SK-N-SH (cell line): ENCODE measurements around the gene RIOK1. TPM values are rescaled to one million over a fixed set of nuclear protein-coding genes. Genes with fewer than 3 reads are reported as not detected.

Experiments used
- CTCF ChIA-PET: fragments of 300-600, 350-600 bp; formaldehyde crosslinking; extraction: SDS; loops from one replicate; lab custom pipeline; 2021; lab: Yijun Ruan, JAX
- POLR2A ChIA-PET: fragments of 350-600 bp; sonication (Branson Sonifier 250); formaldehyde crosslinking; extraction: SDS; loops from one replicate; lab custom pipeline; 2020; ENCODE audit warnings: antibody characterized with exemption, inconsistent platforms; lab: Yijun Ruan, JAX
- DNase-seq: peaks from one replicate; pipeline ENCODE4 v3.0.0; 2012
- H2AFZ ChIP-seq: fragments of 200-600 bp; sonication (generic); 2 replicates; pipeline ENCODE4 v1.8.1; 2016; ENCODE audit warnings: antibody characterized with exemption, mild to moderate bottlenecking, low read depth
- H3F3A ChIP-seq: fragments of 200-600 bp; sonication (generic); replicated peaks from 2 replicates; pipeline ENCODE3; 2016; ENCODE audit warnings: antibody characterized with exemption, mild to moderate bottlenecking; ENCODE audit not compliant: insufficient read depth
- H3K27ac ChIP-seq, 2 experiments: fragments of 200-500 bp in 1 of 2; fragments of 200-600 bp in 1 of 2; sonication (Bioruptor generic) in 1 of 2; sonication (generic), shearing (Covaris generic) in 1 of 2; 2 replicates each; pipeline versions ENCODE4 v1.5.1 to v1.6.1; 2014 to 2016; ENCODE audit warnings: low read depth in 2 of 2, inconsistent platforms in 1 of 2, low read length in 1 of 2, mild to moderate bottlenecking in 1 of 2, mixed read lengths in 1 of 2
- H3K27me3 ChIP-seq: fragments of 200-600 bp; sonication (generic), shearing (Covaris generic); 2 replicates; pipeline ENCODE4 v1.6.1; 2016; ENCODE audit warnings: mixed run types; ENCODE audit not compliant: insufficient read depth
- H3K36me3 ChIP-seq, 2 experiments: fragments of 200-500 bp in 1 of 2; fragments of 200-600 bp in 1 of 2; sonication (Bioruptor generic) in 1 of 2; sonication (generic) in 1 of 2; replicated peaks in 1 of 2; 2 replicates each; pipeline versions ENCODE3 to v1.5.1; 2014 to 2016; ENCODE audit warnings: low read length in 1 of 2, mild to moderate bottlenecking in 1 of 2; ENCODE audit not compliant: insufficient read depth in 2 of 2, control insufficient read depth in 1 of 2
- H3K4me1 ChIP-seq, 2 experiments: fragments of 200-500 bp in 1 of 2; fragments of 200-600 bp in 1 of 2; sonication (Bioruptor generic) in 1 of 2; sonication (generic), shearing (Covaris generic) in 1 of 2; 2 replicates each; pipeline versions ENCODE4 v1.5.1 to v1.6.1; 2014 to 2016; ENCODE audit warnings: low read depth in 1 of 2, low read length in 1 of 2, mixed run types in 1 of 2; ENCODE audit not compliant: insufficient read depth in 2 of 2, control insufficient read depth in 1 of 2
- H3K4me2 ChIP-seq: fragments of 200-600 bp; sonication (generic), shearing (Covaris generic); 2 replicates; pipeline ENCODE4 v1.6.1; 2017; ENCODE audit warnings: mixed run types
- H3K4me3 ChIP-seq, 2 experiments: fragments of 200-500 bp in 1 of 2; fragments of 200-600 bp in 1 of 2; sonication (Bioruptor generic) in 1 of 2; sonication (generic), shearing (Covaris generic) in 1 of 2; 2 replicates each; pipeline versions ENCODE4 v1.5.1 to v1.8.1; 2014 to 2016; ENCODE audit warnings: low read depth in 2 of 2, inconsistent platforms in 1 of 2, low read length in 1 of 2, mild to moderate bottlenecking in 1 of 2, mixed read lengths in 1 of 2, moderate library complexity in 1 of 2
- H3K79me2 ChIP-seq: fragments of 200-600 bp; sonication (generic); 2 replicates; pipeline ENCODE4 v1.8.1; 2017; ENCODE audit warnings: mild to moderate bottlenecking; ENCODE audit not compliant: insufficient read depth
- H3K9ac ChIP-seq: fragments of 200-600 bp; sonication (generic); 2 replicates; pipeline ENCODE4 v1.6.1; 2017; ENCODE audit warnings: mixed run types
- H3K9me2 ChIP-seq: fragments of 200-600 bp; sonication (generic); 2 replicates; pipeline ENCODE4 v1.6.1; 2017; ENCODE audit warnings: mixed run types
- H3K9me3 ChIP-seq: fragments of 200-600 bp; sonication (generic); 2 replicates; pipeline ENCODE4 v1.6.1; 2017; ENCODE audit warnings: mixed run types, mild to moderate bottlenecking, moderate library complexity
- H4K20me1 ChIP-seq: fragments of 200-600 bp; sonication (generic); 2 replicates; pipeline ENCODE4 v1.6.1; 2017; ENCODE audit warnings: mild to moderate bottlenecking, mixed run types; ENCODE audit not compliant: insufficient read depth
- CHD2 ChIP-seq: fragments of 150-350 bp; IDR thresholded peaks from 2 replicates; pipeline ENCODE4 v1.6.1; 2018; ENCODE audit warnings: low read length; ENCODE audit not compliant: partially characterized antibody
- CTCF ChIP-seq: fragments of 200-600 bp; sonication (generic); IDR thresholded peaks from 2 replicates; pipeline ENCODE4 v1.6.1; 2017; ENCODE audit warnings: antibody characterized with exemption, mild to moderate bottlenecking, moderate library complexity
- FOSL2 ChIP-seq: IDR thresholded peaks from 2 replicates; pipeline ENCODE4 v1.4.0; 2012; ENCODE audit warnings: low read depth, mild to moderate bottlenecking, moderate library complexity, borderline replicate concordance
- GATA2 ChIP-seq: sonication (generic); formaldehyde crosslinking; IDR thresholded peaks from 2 replicates; pipeline ENCODE4 v1.5.0; 2020; ENCODE audit warnings: mild to moderate bottlenecking, missing genetic modification reagents
- MAX ChIP-seq: IDR thresholded peaks from 2 replicates; pipeline ENCODE4 v1.4.0; 2012; ENCODE audit warnings: low read depth
- MEF2A ChIP-seq: IDR thresholded peaks from 2 replicates; pipeline ENCODE4 v1.4.0; 2012; ENCODE audit warnings: low read depth, borderline replicate concordance
- MXI1 ChIP-seq: IDR thresholded peaks from 2 replicates; pipeline ENCODE4 v1.6.1; 2012; ENCODE audit warnings: mild to moderate bottlenecking, low read depth, low read length, improper control_type of control experiment
- POLR2AphosphoS5 ChIP-seq: IDR thresholded peaks from 2 replicates; pipeline ENCODE4 v1.6.1; 2012; ENCODE audit warnings: low read depth, low read length
- RAD21 ChIP-seq: IDR thresholded peaks from 2 replicates; pipeline ENCODE4 v1.6.1; 2012; ENCODE audit warnings: mild to moderate bottlenecking, low read length
- SIN3A ChIP-seq: IDR thresholded peaks from 2 replicates; pipeline ENCODE4 v1.6.1; 2012; ENCODE audit warnings: low read depth, mild to moderate bottlenecking, low read length, moderate library complexity, borderline replicate concordance
- SMC3 ChIP-seq: IDR thresholded peaks from 2 replicates; pipeline ENCODE4 v1.6.1; 2012; ENCODE audit warnings: low read depth, low read length, improper control_type of control experiment
- TCF12 ChIP-seq: IDR thresholded peaks from 2 replicates; pipeline ENCODE4 v1.4.0; 2012
- TEAD4 ChIP-seq: IDR thresholded peaks from 2 replicates; pipeline ENCODE4 v1.4.0; 2012; ENCODE audit warnings: mild to moderate bottlenecking, borderline replicate concordance; ENCODE audit not compliant: insufficient read depth
- WGBS: methylation state at CpG from one replicate; pipeline ENCODE4 v1.1.6; 2017; ENCODE audit warnings: low lambda C conversion rate; 5-methylcytosine and 5-hydroxymethylcytosine counted together
- polyA plus RNA-seq, 3 experiments: library from polyadenylated mRNA; depleted of rRNA; stranded (reverse); fragments of >200 nt; gene quantifications; 2 replicates each; pipeline ENCODE4 v1.2.3, GENCODE V29; 2012
- TF ChIP-seq, protein P1 (sequence below): IDR thresholded peaks from 2 replicates; pipeline ENCODE4 v1.4.0; 2012; ENCODE audit warnings: low read depth, borderline replicate concordance
- TF ChIP-seq, protein P2 (sequence below): IDR thresholded peaks from 2 replicates; pipeline ENCODE4 v1.6.1; 2012; ENCODE audit warnings: mild to moderate bottlenecking, low read depth, low read length, moderate library complexity
- TF ChIP-seq, protein P3 (sequence below): IDR thresholded peaks from 2 replicates; pipeline ENCODE4 v1.4.0; 2012; ENCODE audit warnings: low read depth, borderline replicate concordance

Gene RIOK1
- polyA plus RNA-seq, 1 of the 3 experiments (the other 2 are of a cell fraction): 18.7 TPM

DNA sequence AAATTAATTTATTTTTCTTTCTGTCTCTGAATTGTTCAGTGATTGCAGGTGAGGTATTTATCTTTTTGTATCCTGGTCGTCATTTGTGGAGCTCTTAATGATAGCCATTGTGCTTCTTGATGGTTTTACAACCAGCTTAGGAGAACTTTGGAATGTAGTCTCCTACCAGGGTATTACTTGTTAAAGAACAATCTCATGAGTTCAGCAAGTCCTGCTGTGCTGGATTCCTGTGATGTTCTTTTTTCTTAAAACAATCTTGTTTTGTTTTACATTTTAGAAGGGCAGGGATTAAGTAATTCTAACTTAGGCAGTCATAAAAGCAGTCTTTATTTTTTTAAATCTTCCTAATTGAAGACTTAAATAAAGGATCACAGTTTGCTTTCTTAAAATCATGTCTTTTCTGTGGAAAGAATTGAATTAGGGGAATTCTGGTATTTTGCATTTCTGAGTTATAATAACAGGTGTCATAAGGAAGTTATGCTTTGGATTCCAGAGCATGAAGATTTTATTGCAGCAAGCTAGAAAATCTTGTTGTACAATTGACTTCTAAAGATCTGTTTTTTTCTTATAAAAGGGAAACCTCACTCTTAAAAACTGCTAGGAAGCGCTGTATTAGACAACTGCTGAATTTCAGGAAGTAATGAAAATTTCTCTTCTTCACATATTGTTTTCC lies 23.7 kb downstream of the RIOK1 start:
- POLR2A ChIA-PET: interaction anchor here (1.3 kb wide), 1 partner anchor 24 kb away, joined by 3 read pairs; the partner anchor contains the start of genes CAGE1 and RIOK1
- Histone ChIP-seq H3K9ac (no peak overlapping the region), H3K27ac (no peak overlapping the region), H3K4me2 (no peak overlapping the region), H3K36me3 (peaks cover 68 to 76% of the 10 kb centered on the region in 2 experiments), H2AFZ (no peak overlapping the region), H3F3A (no peaks in the 10 kb centered on the region), H3K9me3 (no peaks in the 10 kb centered on the region), H3K27me3 (no peaks in the 10 kb centered on the region), H3K79me2 (no peaks in the 10 kb centered on the region), H4K20me1 (no peaks in the 10 kb centered on the region), H3K9me2 (no peaks in the 10 kb centered on the region), H3K4me1 (peaks cover 0 to 2% of the 10 kb centered on the region in 2 experiments; a peak in 1 of 4 replicates), H3K4me3 (no peak overlapping the region)
- DNase-seq: no peak
- CTCF ChIA-PET: interaction anchor here (1.0 kb wide), 1 partner anchor 133 kb away, joined by 3 read pairs; no protein-coding TSS in a partner anchor
- TF ChIP-seq TCF12 (no peak), POLR2AphosphoS5 (no peak), TEAD4 (no peak), GATA2 (CRISPR knock-in tag) (no peak), MAX (no peak)
- TF ChIP-seq, protein P1, sequence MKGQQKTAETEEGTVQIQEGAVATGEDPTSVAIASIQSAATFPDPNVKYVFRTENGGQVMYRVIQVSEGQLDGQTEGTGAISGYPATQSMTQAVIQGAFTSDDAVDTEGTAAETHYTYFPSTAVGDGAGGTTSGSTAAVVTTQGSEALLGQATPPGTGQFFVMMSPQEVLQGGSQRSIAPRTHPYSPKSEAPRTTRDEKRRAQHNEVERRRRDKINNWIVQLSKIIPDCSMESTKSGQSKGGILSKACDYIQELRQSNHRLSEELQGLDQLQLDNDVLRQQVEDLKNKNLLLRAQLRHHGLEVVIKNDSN: no peak
- TF ChIP-seq, protein P2, sequence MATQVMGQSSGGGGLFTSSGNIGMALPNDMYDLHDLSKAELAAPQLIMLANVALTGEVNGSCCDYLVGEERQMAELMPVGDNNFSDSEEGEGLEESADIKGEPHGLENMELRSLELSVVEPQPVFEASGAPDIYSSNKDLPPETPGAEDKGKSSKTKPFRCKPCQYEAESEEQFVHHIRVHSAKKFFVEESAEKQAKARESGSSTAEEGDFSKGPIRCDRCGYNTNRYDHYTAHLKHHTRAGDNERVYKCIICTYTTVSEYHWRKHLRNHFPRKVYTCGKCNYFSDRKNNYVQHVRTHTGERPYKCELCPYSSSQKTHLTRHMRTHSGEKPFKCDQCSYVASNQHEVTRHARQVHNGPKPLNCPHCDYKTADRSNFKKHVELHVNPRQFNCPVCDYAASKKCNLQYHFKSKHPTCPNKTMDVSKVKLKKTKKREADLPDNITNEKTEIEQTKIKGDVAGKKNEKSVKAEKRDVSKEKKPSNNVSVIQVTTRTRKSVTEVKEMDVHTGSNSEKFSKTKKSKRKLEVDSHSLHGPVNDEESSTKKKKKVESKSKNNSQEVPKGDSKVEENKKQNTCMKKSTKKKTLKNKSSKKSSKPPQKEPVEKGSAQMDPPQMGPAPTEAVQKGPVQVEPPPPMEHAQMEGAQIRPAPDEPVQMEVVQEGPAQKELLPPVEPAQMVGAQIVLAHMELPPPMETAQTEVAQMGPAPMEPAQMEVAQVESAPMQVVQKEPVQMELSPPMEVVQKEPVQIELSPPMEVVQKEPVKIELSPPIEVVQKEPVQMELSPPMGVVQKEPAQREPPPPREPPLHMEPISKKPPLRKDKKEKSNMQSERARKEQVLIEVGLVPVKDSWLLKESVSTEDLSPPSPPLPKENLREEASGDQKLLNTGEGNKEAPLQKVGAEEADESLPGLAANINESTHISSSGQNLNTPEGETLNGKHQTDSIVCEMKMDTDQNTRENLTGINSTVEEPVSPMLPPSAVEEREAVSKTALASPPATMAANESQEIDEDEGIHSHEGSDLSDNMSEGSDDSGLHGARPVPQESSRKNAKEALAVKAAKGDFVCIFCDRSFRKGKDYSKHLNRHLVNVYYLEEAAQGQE: no peak
- 92% methylated on average over 2 of the region's 2 CpGs for WGBS

DNA sequence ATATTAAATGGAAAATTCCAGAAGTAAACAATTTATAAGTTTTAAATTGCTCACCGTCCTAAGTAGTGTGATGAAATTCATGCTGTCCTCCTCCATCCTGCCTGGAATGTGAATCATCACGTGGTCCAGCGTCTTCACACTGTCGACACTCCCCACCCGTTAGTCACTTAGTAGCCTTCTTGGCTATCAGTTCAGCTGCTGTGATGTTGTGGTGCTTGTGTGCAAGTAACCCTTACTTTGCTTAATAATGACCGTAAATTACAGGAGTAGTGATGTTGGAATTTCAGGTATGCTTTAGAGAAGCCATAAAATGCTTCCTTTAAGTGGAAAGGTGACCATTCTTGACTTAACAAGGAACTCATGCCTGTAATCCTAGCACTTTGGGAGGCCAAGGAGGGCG lies 25.2 kb downstream of the RIOK1 start:
- Histone ChIP-seq H3K9me3 (no peaks in the 10 kb centered on the region), H3K9ac (no peak overlapping the region), H3K79me2 (no peaks in the 10 kb centered on the region), H3K27ac (no peak overlapping the region), H3K27me3 (no peaks in the 10 kb centered on the region), H3K36me3 (peaks cover 71 to 83% of the 10 kb centered on the region in 2 experiments), H3K4me3 (no peak overlapping the region), H4K20me1 (no peaks in the 10 kb centered on the region), H3K4me2 (no peak overlapping the region), H3F3A (no peaks in the 10 kb centered on the region), H3K9me2 (no peaks in the 10 kb centered on the region), H2AFZ (no peak overlapping the region), H3K4me1 (peaks cover 0 to 7% of the 10 kb centered on the region in 2 experiments; a peak in 1 of 4 replicates)
- CTCF ChIA-PET: interaction anchor here (0.9 to 1.1 kb wide), 2 partner anchors 139 to 201 kb away, joined by 3 read pairs; no protein-coding TSS in a partner anchor
- POLR2A ChIA-PET: no interaction called here
- no peak for DNase-seq
- TF ChIP-seq TEAD4: no peak
- no peak for TF ChIP-seq CHD2
- no peak for TF ChIP-seq FOSL2
- no peak for TF ChIP-seq SMC3
- TF ChIP-seq CTCF: no peak
- TF ChIP-seq SIN3A: no peak
- TF ChIP-seq POLR2AphosphoS5: no peak
- no peak for TF ChIP-seq GATA2 (CRISPR knock-in tag)
- TF ChIP-seq, protein P3, sequence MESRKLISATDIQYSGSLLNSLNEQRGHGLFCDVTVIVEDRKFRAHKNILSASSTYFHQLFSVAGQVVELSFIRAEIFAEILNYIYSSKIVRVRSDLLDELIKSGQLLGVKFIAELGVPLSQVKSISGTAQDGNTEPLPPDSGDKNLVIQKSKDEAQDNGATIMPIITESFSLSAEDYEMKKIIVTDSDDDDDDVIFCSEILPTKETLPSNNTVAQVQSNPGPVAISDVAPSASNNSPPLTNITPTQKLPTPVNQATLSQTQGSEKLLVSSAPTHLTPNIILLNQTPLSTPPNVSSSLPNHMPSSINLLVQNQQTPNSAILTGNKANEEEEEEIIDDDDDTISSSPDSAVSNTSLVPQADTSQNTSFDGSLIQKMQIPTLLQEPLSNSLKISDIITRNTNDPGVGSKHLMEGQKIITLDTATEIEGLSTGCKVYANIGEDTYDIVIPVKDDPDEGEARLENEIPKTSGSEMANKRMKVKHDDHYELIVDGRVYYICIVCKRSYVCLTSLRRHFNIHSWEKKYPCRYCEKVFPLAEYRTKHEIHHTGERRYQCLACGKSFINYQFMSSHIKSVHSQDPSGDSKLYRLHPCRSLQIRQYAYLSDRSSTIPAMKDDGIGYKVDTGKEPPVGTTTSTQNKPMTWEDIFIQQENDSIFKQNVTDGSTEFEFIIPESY: no peak
- no peak for TF ChIP-seq RAD21
- no peak for TF ChIP-seq MEF2A
- TF ChIP-seq MXI1: no peak
- WGBS: 95% methylated on average over 7 of the region's 7 CpGs
